Thymus (tissue), 11 donors: ENCODE results near the gene KLRD1. TPM values are rescaled to one million over a fixed set of nuclear protein-coding genes. Genes with fewer than 3 reads are reported as not detected.

Experiments
- DNase-seq, 9 donors: peaks; one replicate each; pipeline ENCODE4 v3.0.0-alpha.2; 2013; ENCODE audit warnings: low spot score in 9 of 9, low read depth in 6 of 9, missing footprints in 1 of 9
- H3K27ac ChIP-seq, 2 donors: one replicate each; pipeline ENCODE4 v1.5.1; 2013; ENCODE audit warnings: control low read depth in 1 of 2, low read depth in 1 of 2, low read length in 1 of 2, mild to moderate bottlenecking in 1 of 2, moderate library complexity in 1 of 2
- H3K27me3 ChIP-seq, 2 donors: one replicate each; pipeline ENCODE4 v1.5.1; 2013; ENCODE audit warnings: low read length in 1 of 2; ENCODE audit not compliant: control insufficient read depth in 2 of 2, insufficient read depth in 1 of 2
- H3K36me3 ChIP-seq, 2 donors: one replicate each; pipeline ENCODE4 v1.5.1; 2013; ENCODE audit warnings: low read length in 1 of 2, mild to moderate bottlenecking in 1 of 2, moderate library complexity in 1 of 2; ENCODE audit not compliant: control insufficient read depth in 2 of 2, insufficient read depth in 2 of 2
- H3K4me1 ChIP-seq, 2 donors: one replicate each; pipeline ENCODE4 v1.5.1; 2013; ENCODE audit warnings: low read length in 2 of 2; ENCODE audit not compliant: control insufficient read depth in 2 of 2, insufficient read depth in 2 of 2
- H3K4me3 ChIP-seq, 2 donors: one replicate each; pipeline ENCODE4 v1.5.1; 2013; ENCODE audit warnings: low read length in 2 of 2, control low read depth in 1 of 2, mild to moderate bottlenecking in 1 of 2
- H3K9me3 ChIP-seq, 2 donors: one replicate each; pipeline ENCODE4 v1.5.1; 2013; ENCODE audit warnings: low read length in 1 of 2, mild to moderate bottlenecking in 1 of 2; ENCODE audit not compliant: control insufficient read depth in 2 of 2, insufficient read depth in 1 of 2
- WGBS: extraction: QIAGEN DNeasy Blood & Tissue Kit; methylation state at CpG from one replicate; pipeline ENCODE4 v1.1.7; 2013; 5-methylcytosine and 5-hydroxymethylcytosine counted together
- polyA plus RNA-seq: library from polyadenylated mRNA; stranded (reverse); fragments of 200-250 nt; gene quantifications from one replicate; pipeline ENCODE4 v1.2.3, GENCODE V29; 2013
- total RNA-seq: library from RNA; stranded (reverse); fragments of 120-200 nt; gene quantifications from one replicate; pipeline ENCODE4 v1.2.4, GENCODE V29; 2013
- donor health status: healthy.

Gene KLRD1
- total and polyA plus RNA-seq, 2 donors = 1.1 to 2.6 TPM

GRCh38 chr12:10289005-10289754, 18.5 kb upstream of the KLRD1 start:
- Histone ChIP-seq H3K9me3 (no peaks in the 10 kb centered on the region), H3K36me3 (no peaks in the 10 kb centered on the region), H3K27ac (no peak overlapping the region), H3K27me3 (no peaks in the 10 kb centered on the region), H3K4me1 (peaks cover 4 to 11% of the 10 kb centered on the region in 2 donors), H3K4me3 (no peak overlapping the region)
- WGBS = 95% methylated on average over 6 of the region's 6 CpGs
- no peak for DNase-seq

GRCh38 chr12:10291030-10291429, 16.6 kb upstream of the KLRD1 start:
- H3K9me3 ChIP-seq = no peaks in the 10 kb centered on the region
- H3K4me1 ChIP-seq = peaks cover 4 to 11% of the 10 kb centered on the region in 2 donors
- no peak overlapping the region for H3K27ac ChIP-seq
- H3K36me3 ChIP-seq = no peaks in the 10 kb centered on the region
- no peak overlapping the region for H3K4me3 ChIP-seq
- no peaks in the 10 kb centered on the region for H3K27me3 ChIP-seq
- peak in 1 of 9 donors; percentile 19 for DNase-seq

- Histone ChIP-seq H3K36me3 (no peaks in the 10 kb centered on the region), H3K4me3 (no peak overlapping the region), H3K27ac (peak overlapping the region in 1 of 2 donors; percentile 1), H3K4me1 (peaks cover 4 to 11% of the 10 kb centered on the region in 2 donors), H3K27me3 (no peaks in the 10 kb centered on the region), H3K9me3 (no peaks in the 10 kb centered on the region)
- WGBS = 83% methylated on average over 4 of the region's 4 CpGs
- no peak for DNase-seq
Measured at GRCh38 chr12:10293151-10293550, 14.5 kb upstream of the KLRD1 start.

DNA sequence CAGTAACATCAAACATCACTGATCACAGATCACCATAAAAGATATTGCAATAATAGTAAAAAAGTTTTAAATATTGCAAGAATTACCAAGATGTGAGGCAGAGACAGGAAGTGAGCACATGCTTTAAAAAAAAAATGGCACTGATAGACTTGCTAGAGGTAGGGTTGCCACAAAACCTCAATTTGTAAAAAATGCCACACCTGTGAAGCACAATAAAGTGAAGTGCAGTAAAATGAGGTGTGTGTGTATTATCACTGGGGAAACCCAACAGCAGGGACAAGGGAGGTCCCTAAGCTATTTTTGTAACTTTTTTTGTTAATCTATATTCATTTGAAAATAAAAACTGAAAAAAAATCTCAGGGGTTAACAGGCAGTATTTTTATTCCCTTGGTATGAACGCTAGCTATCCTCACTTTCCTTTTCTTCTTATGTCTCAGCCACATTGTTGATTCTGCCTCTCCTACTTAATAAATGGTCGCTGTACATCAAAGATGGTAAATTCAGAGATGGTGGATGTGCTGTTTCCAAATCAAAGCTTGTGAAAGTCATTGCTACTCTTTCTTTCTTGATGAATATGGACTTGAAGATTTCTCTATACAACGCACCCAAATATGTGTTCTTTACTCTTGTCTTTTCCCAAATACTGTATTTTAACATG, 14.0 kb upstream of the KLRD1 start:
- H3K9me3 ChIP-seq = no peaks in the 10 kb centered on the region
- peaks cover 4 to 11% of the 10 kb centered on the region in 2 donors for H3K4me1 ChIP-seq
- no peaks in the 10 kb centered on the region for H3K36me3 ChIP-seq
- H3K4me3 ChIP-seq = no peak overlapping the region
- peak in 6 of 9 donors; percentile 23 to 81 (median 57) for DNase-seq
- peak overlapping the region in 1 of 2 donors; percentile 1 for H3K27ac ChIP-seq
- no peaks in the 10 kb centered on the region for H3K27me3 ChIP-seq
- 61% methylated on average over 3 of the region's 3 CpGs for WGBS

GRCh38 chr12:10301103-10301502, 6.6 kb upstream of the KLRD1 start:
- Histone ChIP-seq H3K9me3 (peaks cover 0 to 5% of the 10 kb centered on the region in 2 donors), H3K27me3 (no peaks in the 10 kb centered on the region), H3K4me3 (no peak overlapping the region), H3K36me3 (no peaks in the 10 kb centered on the region), H3K4me1 (peaks cover 4 to 6% of the 10 kb centered on the region in 2 donors), H3K27ac (no peak overlapping the region)
- WGBS = 13% methylated on average over 1 of the region's 1 CpG
- peak in 1 of 9 donors; percentile 45 for DNase-seq

DNA sequence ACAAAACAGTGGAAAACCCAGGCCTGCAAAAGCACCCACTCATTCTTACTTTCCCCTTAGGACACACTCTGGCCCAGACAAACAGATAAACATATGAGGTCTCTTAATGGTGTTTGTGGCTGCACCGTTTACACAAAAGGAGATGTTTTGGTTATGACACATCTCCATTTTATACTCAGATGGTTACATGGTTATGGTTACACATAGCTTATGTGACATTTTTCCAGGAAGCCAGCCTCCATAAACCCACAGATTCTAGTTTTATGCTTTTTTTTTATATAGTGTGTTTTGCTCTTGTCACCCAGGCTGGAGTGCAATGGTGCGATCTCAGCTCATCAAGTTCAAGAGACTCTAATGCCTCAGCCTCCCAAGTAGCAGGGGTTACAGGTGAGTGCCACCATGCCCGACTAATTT, 3.5 kb upstream of the KLRD1 start:
- no peak overlapping the region for H3K27ac ChIP-seq
- WGBS = 92% methylated on average over 3 of the region's 3 CpGs

DNA sequence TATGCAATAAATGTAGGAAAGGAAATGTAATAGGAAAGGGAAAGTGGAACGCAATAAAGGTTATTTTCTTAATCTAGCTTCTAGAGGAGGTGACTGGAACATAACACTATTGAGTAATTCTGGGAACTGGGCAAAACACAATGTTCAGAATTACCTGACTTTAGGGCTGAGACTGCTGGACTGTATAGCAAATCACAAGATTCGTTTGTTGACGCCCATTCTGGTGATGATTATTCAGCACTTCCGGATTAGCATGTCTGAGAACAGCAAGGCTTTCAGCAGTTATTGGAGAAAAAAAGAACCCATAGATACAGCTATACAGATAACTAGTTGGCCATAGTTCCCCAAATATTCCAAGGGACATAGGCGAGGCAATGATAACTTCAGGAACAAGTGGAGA, 2.3 kb upstream of the KLRD1 start:
- Histone ChIP-seq H3K9me3 (peaks cover 0 to 5% of the 10 kb centered on the region in 2 donors), H3K4me1 (peaks cover 4 to 6% of the 10 kb centered on the region in 2 donors), H3K27ac (no peak overlapping the region), H3K36me3 (no peaks in the 10 kb centered on the region), H3K27me3 (no peaks in the 10 kb centered on the region), H3K4me3 (no peak overlapping the region)
- DNase-seq = no peak
- 97% methylated on average over 5 of the region's 5 CpGs for WGBS

More for the DNA sequence above, 3.5 kb upstream of the KLRD1 start:
- H3K4me3 ChIP-seq = no peak overlapping the region
- no peaks in the 10 kb centered on the region for H3K27me3 ChIP-seq
- peaks cover 4 to 6% of the 10 kb centered on the region in 2 donors for H3K4me1 ChIP-seq
- H3K36me3 ChIP-seq = no peaks in the 10 kb centered on the region
- peaks cover 0 to 5% of the 10 kb centered on the region in 2 donors for H3K9me3 ChIP-seq
- DNase-seq = no peak

GRCh38 chr12:10310926-10311720, 3.5 kb downstream of the KLRD1 start:
- H3K4me1 ChIP-seq = no peaks in the 10 kb centered on the region

DNA sequence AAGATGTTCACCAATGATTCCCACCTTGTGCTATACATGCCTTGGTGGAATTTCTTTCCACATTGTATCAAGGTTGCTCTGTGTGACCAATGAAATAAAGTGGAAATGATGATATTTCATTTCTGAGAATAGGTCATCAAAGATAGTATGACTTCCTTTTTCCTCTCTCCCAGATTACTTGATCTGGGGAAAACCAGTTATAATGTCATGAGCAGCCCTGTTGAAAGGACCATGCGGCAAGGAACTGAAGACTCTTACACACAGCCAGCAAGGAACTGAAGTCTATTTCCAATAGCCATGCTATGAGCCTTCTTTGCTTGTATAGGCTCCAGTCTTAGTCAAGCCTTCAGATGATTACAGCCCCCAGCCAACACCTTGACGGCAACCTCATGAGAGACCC, 11.7 kb downstream of the KLRD1 start:
- DNase-seq = no peak
- Histone ChIP-seq H3K27me3 (no peaks in the 10 kb centered on the region), H3K9me3 (no peaks in the 10 kb centered on the region), H3K36me3 (no peaks in the 10 kb centered on the region), H3K27ac (no peak overlapping the region), H3K4me1 (no peaks in the 10 kb centered on the region), H3K4me3 (no peak overlapping the region)
- 97% methylated on average over 2 of the region's 2 CpGs for WGBS

More at GRCh38 chr12:10310926-10311720, 3.5 kb downstream of the KLRD1 start:
- Histone ChIP-seq H3K9me3 (no peaks in the 10 kb centered on the region), H3K36me3 (no peaks in the 10 kb centered on the region), H3K27ac (no peak overlapping the region), H3K4me3 (no peak overlapping the region), H3K27me3 (no peaks in the 10 kb centered on the region)
- no peak for DNase-seq
- WGBS = 87% methylated on average over 4 of the region's 4 CpGs
